Parathyroid adenoma (tissue), 2 donors: ENCODE measurements around the gene SPOCK1.

Experiments
- H2AFZ ChIP-seq: fragments of 300-600 bp; sonication (generic); one replicate; pipeline ENCODE4 v1.7.0; 2017; ENCODE audit warnings: antibody characterized with exemption, mild to moderate bottlenecking
- H3K27ac ChIP-seq: fragments of 300-600 bp; sonication (generic); one replicate; pipeline ENCODE4 v1.7.0; 2017
- H3K27me3 ChIP-seq: fragments of 300-600 bp; sonication (generic); one replicate; pipeline ENCODE4 v1.7.0; 2017; ENCODE audit warnings: low read length; ENCODE audit not compliant: control insufficient read depth, insufficient read depth
- H3K36me3 ChIP-seq: fragments of 300-600 bp; sonication (generic); one replicate; pipeline ENCODE4 v1.7.0; 2017; ENCODE audit warnings: low read length; ENCODE audit not compliant: control insufficient read depth, insufficient read depth
- H3K4me1 ChIP-seq: fragments of 300-600 bp; sonication (generic); one replicate; pipeline ENCODE4 v1.7.0; 2017; ENCODE audit warnings: control low read depth
- H3K4me2 ChIP-seq: fragments of 300-600 bp; sonication (generic); one replicate; pipeline ENCODE4 v1.7.0; 2017; ENCODE audit warnings: low read length
- H3K4me3 ChIP-seq: fragments of 300-600 bp; sonication (generic); one replicate; pipeline ENCODE4 v1.7.0; 2017; ENCODE audit warnings: low read depth, low read length
- H3K79me2 ChIP-seq: fragments of 300-600 bp; sonication (generic); one replicate; pipeline ENCODE4 v1.7.0; 2017; ENCODE audit warnings: control low read depth
- H3K9ac ChIP-seq: fragments of 300-600 bp; sonication (generic); one replicate; pipeline ENCODE4 v1.7.0; 2017; ENCODE audit warnings: mild to moderate bottlenecking
- H3K9me3 ChIP-seq: fragments of 300-600 bp; sonication (generic); one replicate; pipeline ENCODE4 v1.7.0; 2017; ENCODE audit warnings: low read length; ENCODE audit not compliant: control insufficient read depth
- CTCF ChIP-seq: fragments of 300-600 bp; sonication (generic); IDR thresholded peaks from one replicate; pipeline ENCODE4 v1.7.0; 2017; ENCODE audit warnings: antibody characterized with exemption, mild to moderate bottlenecking
- donor health status: primary hyperparathyroidism.

Gene SPOCK1

GRCh38 chr5:137148655-137149054 lies 350.5 kb downstream of the SPOCK1 start:
- H3K79me2 ChIP-seq, result no peaks in the 10 kb centered on the region
- no peaks in the 10 kb centered on the region for H3K9me3 ChIP-seq
- no peak for TF ChIP-seq CTCF
- no peak overlapping the region for H3K27ac ChIP-seq
- no peak overlapping the region for H3K9ac ChIP-seq
- H3K36me3 ChIP-seq, result no peaks in the 10 kb centered on the region
- no peaks in the 10 kb centered on the region for H3K27me3 ChIP-seq
- H3K4me2 ChIP-seq, result no peak overlapping the region
- no peak overlapping the region for H3K4me3 ChIP-seq
- no peak overlapping the region for H2AFZ ChIP-seq
- no peaks in the 10 kb centered on the region for H3K4me1 ChIP-seq

- H3K79me2 ChIP-seq, result no peaks in the 10 kb centered on the region
- no peaks in the 10 kb centered on the region for H3K36me3 ChIP-seq
- no peaks in the 10 kb centered on the region for H3K4me1 ChIP-seq
- no peak overlapping the region for H2AFZ ChIP-seq
- H3K27me3 ChIP-seq, result no peaks in the 10 kb centered on the region
- no peaks in the 10 kb centered on the region for H3K9me3 ChIP-seq
- H3K4me3 ChIP-seq, result no peak overlapping the region
- TF ChIP-seq CTCF, result no peak
- no peak overlapping the region for H3K9ac ChIP-seq
- no peak overlapping the region for H3K4me2 ChIP-seq
- H3K27ac ChIP-seq, result no peak overlapping the region
Measured at GRCh38 chr5:137148159-137148558, 351.0 kb downstream of the SPOCK1 start.

- H3K36me3 ChIP-seq, result no peaks in the 10 kb centered on the region
- H3K4me1 ChIP-seq, result no peaks in the 10 kb centered on the region
- H3K79me2 ChIP-seq, result no peaks in the 10 kb centered on the region
- H3K9me3 ChIP-seq, result no peaks in the 10 kb centered on the region
- no peak overlapping the region for H3K27ac ChIP-seq
- H3K4me2 ChIP-seq, result no peak overlapping the region
- H3K27me3 ChIP-seq, result no peaks in the 10 kb centered on the region
- H2AFZ ChIP-seq, result no peak overlapping the region
- no peak overlapping the region for H3K4me3 ChIP-seq
- TF ChIP-seq CTCF, result no peak
- H3K9ac ChIP-seq, result no peak overlapping the region
Measured at GRCh38 chr5:137147346-137147745, 351.8 kb downstream of the SPOCK1 start.

- Histone ChIP-seq H2AFZ (no peak overlapping the region), H3K4me3 (no peak overlapping the region), H3K4me2 (no peak overlapping the region), H3K79me2 (no peaks in the 10 kb centered on the region), H3K27me3 (no peaks in the 10 kb centered on the region), H3K9me3 (no peaks in the 10 kb centered on the region), H3K27ac (no peak overlapping the region), H3K9ac (no peak overlapping the region), H3K4me1 (no peaks in the 10 kb centered on the region), H3K36me3 (no peaks in the 10 kb centered on the region)
- no peak for TF ChIP-seq CTCF
Measured at GRCh38 chr5:137146402-137146890, 352.7 kb downstream of the SPOCK1 start.

GRCh38 chr5:137145721-137146120 lies 353.4 kb downstream of the SPOCK1 start:
- H3K36me3 ChIP-seq, result no peaks in the 10 kb centered on the region
- no peaks in the 10 kb centered on the region for H3K4me1 ChIP-seq
- no peak overlapping the region for H3K9ac ChIP-seq
- no peaks in the 10 kb centered on the region for H3K9me3 ChIP-seq
- no peak overlapping the region for H3K4me3 ChIP-seq
- H3K79me2 ChIP-seq, result no peaks in the 10 kb centered on the region
- no peak for TF ChIP-seq CTCF
- H2AFZ ChIP-seq, result no peak overlapping the region
- H3K4me2 ChIP-seq, result no peak overlapping the region
- no peaks in the 10 kb centered on the region for H3K27me3 ChIP-seq
- no peak overlapping the region for H3K27ac ChIP-seq
